KOPT-K1 (cell line): ENCODE data around the gene LRRC51.
"Not testable (repeated sequence)": the region's sequence is repeated elsewhere in the genome, so short reads cannot be mapped to it uniquely, and the experiment has no call there.

ENCODE experiments used
- H3K27ac ChIP-seq: fragments of 200-600 bp; sonication (generic); 2 replicates; pipeline ENCODE4 v1.5.1; 2016; ENCODE audit warnings: antibody characterized with exemption, mild to moderate bottlenecking, low read depth, low read length; ENCODE audit not compliant: poor library complexity, severe bottlenecking
- H3K36me3 ChIP-seq: fragments of 200-600 bp; sonication (generic); 2 replicates; pipeline ENCODE4 v1.5.1; 2017; ENCODE audit warnings: antibody characterized with exemption, mild to moderate bottlenecking, low read length, moderate library complexity; ENCODE audit not compliant: insufficient read depth
- H3K9me3 ChIP-seq: fragments of 200-600 bp; sonication (generic); 2 replicates; pipeline ENCODE4 v1.5.1; 2017; ENCODE audit warnings: antibody characterized with exemption, low read length, mild to moderate bottlenecking; ENCODE audit not compliant: insufficient read depth, poor library complexity, severe bottlenecking

LRRC51 gene

GRCh38 chr11:72112143-72112977 lies 31.7 kb downstream of the LRRC51 start, which contains the start of gene ANAPC15:
Gene ANAPC15, minus strand, starts transcription at chr11:72112695. Its CDS starts 1,419 bp downstream, at chr11:72111276.
- peak within 1 kb of the TSS; percentile 95 for H3K27ac ChIP-seq
- peaks cover 29% of the 10 kb centered on the region for H3K36me3 ChIP-seq

GRCh38 chr11:72112978-72113808 lies 32.5 kb downstream of the LRRC51 start:
- Histone ChIP-seq H3K27ac (peak overlapping the region; percentile 95), H3K9me3 (no peaks in the 10 kb centered on the region), H3K36me3 (peaks cover 21% of the 10 kb centered on the region)

More at GRCh38 chr11:72112143-72112977, 31.7 kb downstream of the LRRC51 start, which contains the start of gene ANAPC15:
- no peaks in the 10 kb centered on the region for H3K9me3 ChIP-seq

GRCh38 chr11:72114570-72114969 lies 33.9 kb downstream of the LRRC51 start:
- Histone ChIP-seq H3K36me3 (peaks cover 9% of the 10 kb centered on the region), H3K9me3 (no peaks in the 10 kb centered on the region), H3K27ac (no peak overlapping the region)

GRCh38 chr11:72116019-72116755 lies 35.5 kb downstream of the LRRC51 start:
- H3K36me3 ChIP-seq, result no peaks in the 10 kb centered on the region
- no peaks in the 10 kb centered on the region for H3K9me3 ChIP-seq
- no peak overlapping the region for H3K27ac ChIP-seq

- no peaks in the 10 kb centered on the region for H3K36me3 ChIP-seq
- H3K9me3 ChIP-seq, result peaks cover under 1% of the 10 kb centered on the region
These were observed 38.5 kb downstream of the LRRC51 start for GRCh38 chr11:72119198-72119597.

GRCh38 chr11:72120930-72121329 lies 40.3 kb downstream of the LRRC51 start:
- no peaks in the 10 kb centered on the region for H3K36me3 ChIP-seq
- peaks cover 16% of the 10 kb centered on the region for H3K9me3 ChIP-seq
- H3K27ac ChIP-seq, result no peak overlapping the region

More at GRCh38 chr11:72119198-72119597, 38.5 kb downstream of the LRRC51 start:
- no peak overlapping the region for H3K27ac ChIP-seq

- H3K9me3 ChIP-seq, result peaks cover 29% of the 10 kb centered on the region
- H3K36me3 ChIP-seq, result no peaks in the 10 kb centered on the region
- no peak overlapping the region for H3K27ac ChIP-seq
These were observed 42.0 kb downstream of the LRRC51 start for GRCh38 chr11:72122607-72123006.

GRCh38 chr11:72123117-72123653 lies 42.5 kb downstream of the LRRC51 start:
- Histone ChIP-seq H3K27ac (no peak overlapping the region), H3K9me3 (peaks cover 35% of the 10 kb centered on the region), H3K36me3 (no peaks in the 10 kb centered on the region)

GRCh38 chr11:72124046-72124445 lies 43.4 kb downstream of the LRRC51 start:
- Histone ChIP-seq H3K9me3 (peaks cover 43% of the 10 kb centered on the region), H3K27ac (no peak overlapping the region), H3K36me3 (no peaks in the 10 kb centered on the region)

- peaks cover 50% of the 10 kb centered on the region for H3K9me3 ChIP-seq
- no peak overlapping the region for H3K27ac ChIP-seq
- H3K36me3 ChIP-seq, result no peaks in the 10 kb centered on the region
These were observed 45.3 kb downstream of the LRRC51 start for GRCh38 chr11:72125956-72126355.

GRCh38 chr11:72127923-72128322 lies 47.3 kb downstream of the LRRC51 start:
- H3K9me3 ChIP-seq, result peaks cover 50% of the 10 kb centered on the region
- no peak overlapping the region for H3K27ac ChIP-seq
- H3K36me3 ChIP-seq, result no peaks in the 10 kb centered on the region

- H3K27ac ChIP-seq, result no peak overlapping the region
- H3K9me3 ChIP-seq, result peaks cover 48% of the 10 kb centered on the region
These were observed 48.7 kb downstream of the LRRC51 start for GRCh38 chr11:72129381-72129780.

GRCh38 chr11:72132646-72133045 lies 52.0 kb downstream of the LRRC51 start:
- H3K9me3 ChIP-seq, result peaks cover 21% of the 10 kb centered on the region

More at GRCh38 chr11:72129381-72129780, 48.7 kb downstream of the LRRC51 start:
- H3K36me3 ChIP-seq, result no peaks in the 10 kb centered on the region

GRCh38 chr11:72135473-72135872 lies 54.8 kb downstream of the LRRC51 start, which contains the start of gene FOLR3:
Gene FOLR3, plus strand, starts transcription at chr11:72135725. Its CDS starts 228 bp downstream, at chr11:72135953.
- not testable (repeated sequence) for H3K27ac ChIP-seq, H3K36me3 ChIP-seq, H3K9me3 ChIP-seq

More at GRCh38 chr11:72132646-72133045, 52.0 kb downstream of the LRRC51 start:
- no peak overlapping the region for H3K27ac ChIP-seq
- no peaks in the 10 kb centered on the region for H3K36me3 ChIP-seq
